AG10803 (cell line): ENCODE results near the gene DLD.

Experiments
- DNase-seq: peaks from one replicate; pipeline ENCODE4 v3.0.0; 2010; ENCODE audit warnings: low read depth
- H3K4me3 ChIP-seq: 2 replicates; pipeline ENCODE4 v1.5.1; 2011; ENCODE audit warnings: mild to moderate bottlenecking, low read length, control low read depth
- CTCF ChIP-seq: conservative IDR thresholded peaks from 2 replicates; pipeline ENCODE4 v1.5.1; 2011; ENCODE audit warnings: mild to moderate bottlenecking, low read length, control low read depth, inconsistent platforms

Gene DLD

GRCh38 chr7:107945332-107945731, 54.3 kb downstream of the DLD start:
- no peak overlapping the region for H3K4me3 ChIP-seq
- no peak for TF ChIP-seq CTCF
- no peak for DNase-seq

DNA sequence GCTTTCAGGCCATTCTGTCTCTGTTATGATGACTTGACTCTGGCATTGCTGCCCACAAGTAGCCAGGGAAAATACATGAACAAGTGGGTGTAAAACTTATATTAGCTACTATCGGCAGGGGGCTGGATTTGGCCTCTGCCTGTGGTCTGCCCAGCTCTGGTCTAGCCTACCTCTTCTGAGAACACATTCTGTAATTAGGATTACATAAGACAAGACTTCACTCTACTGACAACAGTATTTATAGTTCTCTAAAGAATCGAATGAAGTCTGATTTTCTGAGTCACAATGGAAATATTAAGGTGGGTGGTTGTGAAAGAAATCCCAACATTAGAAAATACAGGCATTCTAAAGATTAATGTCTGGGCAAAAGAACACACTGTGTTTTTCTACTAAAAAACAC, 55.5 kb downstream of the DLD start:
- no peak for TF ChIP-seq CTCF
- H3K4me3 ChIP-seq: no peak overlapping the region
- peak; percentile 52 for DNase-seq

GRCh38 chr7:107946881-107947280, 55.9 kb downstream of the DLD start:
- no peak overlapping the region for H3K4me3 ChIP-seq
- no peak for TF ChIP-seq CTCF
- no peak for DNase-seq

DNA sequence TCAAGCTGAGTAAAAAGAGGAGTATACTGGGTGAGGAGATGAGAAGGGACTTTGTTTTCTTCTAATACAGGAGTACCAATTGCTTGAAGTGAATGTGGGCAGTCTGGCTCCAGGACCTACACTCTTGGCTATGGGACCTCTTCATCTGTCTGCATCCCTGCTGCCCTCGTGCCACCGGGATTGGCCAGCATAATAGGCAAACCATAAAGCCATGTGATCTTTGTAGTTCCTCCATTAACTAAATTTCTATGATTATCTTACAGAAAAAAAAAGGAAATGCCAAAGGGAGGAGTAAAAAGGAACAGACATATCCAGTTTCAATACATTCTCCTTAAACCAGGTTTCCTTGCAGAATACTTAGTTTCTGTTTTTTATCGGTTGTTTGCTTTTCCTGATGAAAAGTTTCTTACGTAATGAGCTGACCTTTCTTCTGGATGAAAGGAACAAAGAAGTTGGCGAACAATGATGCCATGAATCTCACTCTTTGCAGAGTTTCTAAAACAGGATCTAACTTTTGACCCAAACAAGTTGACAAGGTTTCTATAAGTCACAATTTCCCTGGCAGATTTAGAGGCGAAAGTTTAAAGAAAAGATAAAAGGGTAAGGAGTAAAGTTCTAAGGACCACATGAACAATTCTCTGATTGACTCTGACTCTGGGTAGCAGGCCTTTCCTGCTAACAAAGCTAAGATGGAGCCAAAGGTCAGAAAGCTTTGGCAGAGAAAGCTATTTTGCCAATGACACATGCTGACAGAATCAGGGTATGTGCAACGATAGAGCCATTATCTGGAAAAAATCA, 57.9 kb downstream of the DLD start:
- DNase-seq: peak; percentile 86
- H3K4me3 ChIP-seq: no peak overlapping the region
- no peak for TF ChIP-seq CTCF

DNA sequence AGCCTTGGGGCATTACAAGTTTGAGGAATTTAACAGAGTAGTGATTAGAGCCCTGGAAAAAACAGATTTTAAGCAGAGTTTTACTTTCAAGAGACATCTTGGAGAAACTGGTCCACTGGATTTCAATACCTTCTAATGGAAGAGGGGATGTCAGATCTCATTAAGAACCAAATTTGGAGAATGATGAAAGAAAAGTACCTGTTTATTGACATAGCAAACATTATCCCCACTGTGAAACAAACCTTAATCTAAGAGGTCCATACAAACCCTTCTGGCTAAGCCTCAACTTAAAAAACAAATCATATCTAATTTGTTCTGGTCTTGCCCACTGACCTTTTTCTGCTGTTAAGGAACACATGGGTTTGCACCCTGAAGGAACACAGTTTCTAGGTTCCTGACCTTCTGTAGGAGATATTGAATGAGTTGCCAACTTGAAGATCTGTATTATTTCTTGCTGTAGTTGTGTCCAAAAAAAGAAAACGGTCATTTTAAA, 58.5 kb downstream of the DLD start:
- TF ChIP-seq CTCF: no peak
- DNase-seq: no peak
- no peak overlapping the region for H3K4me3 ChIP-seq

DNA sequence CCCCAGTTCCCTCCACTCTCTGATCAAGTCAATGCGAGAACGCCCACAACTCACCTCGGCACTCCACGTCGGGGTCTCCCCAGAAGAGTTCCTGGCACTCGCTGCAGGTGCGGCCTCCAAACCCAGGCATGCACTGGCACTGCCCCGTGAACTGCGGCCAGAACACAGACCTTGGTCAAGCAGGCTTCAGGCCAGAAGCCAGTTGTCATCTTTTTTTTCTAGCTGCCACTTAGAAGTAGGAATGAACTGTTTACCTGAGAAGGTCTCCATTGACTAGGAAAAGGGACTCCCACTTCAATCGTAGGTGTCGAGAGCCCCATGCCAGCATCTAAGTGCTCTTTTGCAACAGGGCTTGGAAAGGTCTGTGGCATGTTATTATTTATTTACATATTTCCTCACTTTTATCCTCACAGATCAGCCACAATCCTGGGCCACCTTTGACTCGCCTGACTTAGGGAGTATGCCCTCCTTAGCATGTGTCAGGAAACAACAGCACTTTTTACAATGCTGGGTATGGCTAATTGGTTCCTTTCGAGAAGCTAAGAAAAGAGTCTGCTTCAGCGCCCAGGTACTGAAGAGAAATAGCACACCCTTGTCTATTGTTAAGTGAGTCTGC, 60.3 kb downstream of the DLD start:
- DNase-seq: no peak
- no peak overlapping the region for H3K4me3 ChIP-seq
- no peak for TF ChIP-seq CTCF

DNA sequence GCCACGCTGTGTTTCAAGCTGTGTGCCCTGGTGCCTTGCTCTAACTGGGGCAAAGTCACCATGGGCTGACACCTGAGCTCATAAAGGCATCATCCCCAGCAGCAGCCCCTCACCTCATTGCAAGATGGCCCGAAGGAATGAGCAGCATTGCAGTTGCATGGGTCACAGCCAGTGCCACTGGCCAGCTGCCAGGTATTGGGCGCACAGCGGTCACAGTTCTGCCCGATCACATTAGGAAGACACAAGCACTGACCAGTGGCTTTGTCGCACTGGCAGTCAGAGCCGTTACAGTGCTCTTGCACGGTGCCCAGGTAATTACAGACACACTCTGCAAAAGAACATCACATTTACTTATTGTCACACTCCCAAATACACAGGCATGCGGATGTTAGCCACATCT, 60.9 kb downstream of the DLD start:
- H3K4me3 ChIP-seq: no peak overlapping the region
- no peak for TF ChIP-seq CTCF

More for the DNA sequence above, 60.9 kb downstream of the DLD start:
- DNase-seq: no peak
